OCI-LY7 (cell line): ENCODE measurements around the gene NAA80. TPM values are rescaled to one million over a fixed set of nuclear protein-coding genes. Genes with fewer than 3 reads are reported as not detected.
A peak's percentile ranks its signal among the peaks of the same experiment; 100 is the strongest.

Experiments used
- BruUV-seq: library from RNA; stranded (reverse); fragments of 400-500 nt; replicated peaks from 2 replicates; lab custom pipeline; 2021; lab: Mats Ljungman, UMichigan
- CTCF ChIA-PET: fragments of 300-600 bp; sonication (Branson Sonifier 250); formaldehyde crosslinking; loops from one replicate; lab custom pipeline; 2022; ENCODE audit warnings: antibody characterized with exemption; ENCODE audit not compliant: unreplicated experiment; lab: Charles Lee
- POLR2A ChIA-PET: fragments of 300-600 bp; sonication (Branson Sonifier 250); formaldehyde crosslinking; loops from one replicate; lab custom pipeline; 2022; ENCODE audit warnings: antibody characterized with exemption; lab: Charles Lee
- DNase-seq: peaks from one replicate; pipeline ENCODE4 v3.0.0-alpha.2; 2015; ENCODE audit warnings: low spot score
- H2AFZ ChIP-seq: fragments of 200-600 bp; sonication (generic), shearing (Covaris generic); 2 replicates; pipeline ENCODE4 v1.6.1; 2014; ENCODE audit warnings: mild to moderate bottlenecking, antibody characterized with exemption, low read length, moderate library complexity
- H3K27ac ChIP-seq: fragments of 200-600 bp; sonication (generic); 2 replicates; pipeline ENCODE4 v1.5.1; 2014; ENCODE audit warnings: mixed run types, low read depth, mild to moderate bottlenecking, moderate library complexity, low read length, inconsistent platforms; ENCODE audit not compliant: poor library complexity, severe bottlenecking
- H3K36me3 ChIP-seq: fragments of 200-600 bp; sonication (generic); 2 replicates; pipeline ENCODE4 v1.6.1; 2014; ENCODE audit warnings: mild to moderate bottlenecking, antibody characterized with exemption, low read length, moderate library complexity, mixed read lengths; ENCODE audit not compliant: insufficient read depth
- H3K4me1 ChIP-seq: fragments of 200-600 bp; sonication (generic); 2 replicates; pipeline ENCODE4 v1.5.1; 2014; ENCODE audit warnings: mild to moderate bottlenecking, low read length; ENCODE audit not compliant: insufficient read depth, poor library complexity, severe bottlenecking
- H3K4me2 ChIP-seq: fragments of 200-600 bp; sonication (generic); 2 replicates; pipeline ENCODE4 v1.6.1; 2014; ENCODE audit warnings: mild to moderate bottlenecking, low read length
- H3K4me3 ChIP-seq: fragments of 200-600 bp; sonication (generic); 2 replicates; pipeline ENCODE4 v1.5.1; 2014; ENCODE audit warnings: mild to moderate bottlenecking, low read depth, low read length; ENCODE audit not compliant: poor library complexity, severe bottlenecking
- H3K79me2 ChIP-seq: fragments of 200-600 bp; sonication (generic); 2 replicates; pipeline ENCODE4 v1.6.1; 2016; ENCODE audit warnings: low read depth, mild to moderate bottlenecking, low read length, moderate library complexity, mixed read lengths; ENCODE audit not compliant: insufficient read depth
- H3K9me2 ChIP-seq: fragments of 200-600 bp; sonication (generic); 2 replicates; pipeline ENCODE4 v1.6.1; 2016; ENCODE audit warnings: mild to moderate bottlenecking, low read length, mixed read lengths; ENCODE audit not compliant: insufficient read depth
- H3K9me3 ChIP-seq: fragments of 200-600 bp; sonication (generic); 2 replicates; pipeline ENCODE4 v1.6.1; 2014; ENCODE audit warnings: mild to moderate bottlenecking, mixed run types, low read length, mixed read lengths
- H4K20me1 ChIP-seq: fragments of 200-600 bp; sonication (generic); 2 replicates; pipeline ENCODE4 v1.6.1; 2014; ENCODE audit warnings: mild to moderate bottlenecking, antibody characterized with exemption, low read length, moderate library complexity, mixed read lengths; ENCODE audit not compliant: insufficient read depth
- CTCF ChIP-seq: fragments of 200-600 bp; sonication (generic); conservative IDR thresholded peaks from 2 replicates; pipeline ENCODE4 v1.5.1; 2014; ENCODE audit warnings: mild to moderate bottlenecking, antibody characterized with exemption, low read length, moderate library complexity, mixed read lengths
- EZH2phosphoT487 ChIP-seq: fragments of 200-600 bp; sonication (generic); IDR thresholded peaks from 2 replicates; pipeline ENCODE4 v1.6.1; 2018; ENCODE audit warnings: low read depth, borderline replicate concordance, mild to moderate bottlenecking, mixed run types, antibody characterized with exemption, low read length, moderate library complexity, mixed read lengths
- intact Hi-C: fragments of 100-400 bp; cut with micrococcal nuclease; formaldehyde crosslinking; loops from one replicate; pipeline ENCODE4 v1.10.0; 2022; ENCODE audit not compliant: unreplicated experiment
- total RNA-seq, 2 experiments: library from RNA; depleted of rRNA in 1 of 2; stranded (reverse); fragments of >200 nt in 1 of 2; shearing (Covaris generic) in 1 of 2; gene quantifications; 2 replicates each; pipeline ENCODE4 v1.2.3, GENCODE V29; 2014 to 2022

Gene NAA80
- total RNA-seq, 2 experiments from 2014 or later, result 18.7 to 21.7 TPM

- Histone ChIP-seq H3K36me3 (peaks cover 66% of the 10 kb centered on the region), H3K79me2 (peaks cover 50% of the 10 kb centered on the region), H4K20me1 (peaks cover 5% of the 10 kb centered on the region), H3K27ac (peak overlapping the region; percentile 37), H3K4me2 (peak overlapping the region; percentile 90), H3K9me3 (no peaks in the 10 kb centered on the region), H3K4me3 (peak overlapping the region; percentile 32), H3K9me2 (no peaks in the 10 kb centered on the region), H2AFZ (no peak overlapping the region), H3K4me1 (peaks cover 46% of the 10 kb centered on the region)
- intact Hi-C loops, result loop anchor here (5.0 kb wide), 2 partner anchors 37 to 97 kb away; partner anchors contain the start of genes GNAI2, HYAL3 and NAA80
- ChIA-PET POLR2A (interaction anchor here (1.0 to 1.8 kb wide), 2 partner anchors 14 to 16 kb away, joined by 5 to 6 read pairs; partner anchors contain the start of genes CYB561D2 and NPRL2), CTCF (no interaction called here)
- no peak for DNase-seq
- BruUV-seq, result no TSS peak
- no peak for TF ChIP-seq CTCF
- no peak for TF ChIP-seq EZH2phosphoT487
These were observed 35.3 kb upstream of the NAA80 start for GRCh38 chr3:50334339-50335075.

- H4K20me1 ChIP-seq, result peaks cover 5% of the 10 kb centered on the region
- H3K36me3 ChIP-seq, result peaks cover 70% of the 10 kb centered on the region
- peak overlapping the region; percentile 90 for H3K4me2 ChIP-seq
- DNase-seq, result no peak
- no peak overlapping the region for H2AFZ ChIP-seq
- intact Hi-C loops, result no loop called here
- H3K9me3 ChIP-seq, result no peaks in the 10 kb centered on the region
- peak overlapping the region; percentile 32 for H3K4me3 ChIP-seq
- peaks cover 50% of the 10 kb centered on the region for H3K79me2 ChIP-seq
- H3K27ac ChIP-seq, result peak overlapping the region; percentile 37
- no TSS peak for BruUV-seq
- TF ChIP-seq EZH2phosphoT487 (no peak), CTCF (no peak)
- peaks cover 39% of the 10 kb centered on the region for H3K4me1 ChIP-seq
- ChIA-PET CTCF (no interaction called here), POLR2A (interaction anchor here (1.0 to 1.8 kb wide), 2 partner anchors 14 to 16 kb away, joined by 5 to 6 read pairs; partner anchors contain the start of genes CYB561D2 and NPRL2)
- H3K9me2 ChIP-seq, result no peaks in the 10 kb centered on the region
These were observed 34.6 kb upstream of the NAA80 start for GRCh38 chr3:50333744-50334328.
